Smooth muscle cell of trachea (primary cell): ENCODE results near the gene CELF1. TPM values are rescaled to one million over a fixed set of nuclear protein-coding genes. Genes with fewer than 3 reads are reported as not detected.

Source experiments
- total RNA-seq: library from RNA; depleted of rRNA; stranded (reverse); fragments of >200 nt; gene quantifications from 2 replicates; pipeline ENCODE4 v1.2.1, GENCODE V29; 2014

Gene CELF1
- 96.9 and 99.4 TPM in 2 replicates for total RNA-seq

GRCh38 chr11:47552566-47553405 lies at the start of gene CELF1:
Gene CELF1 (minus strand): TSS chr11:47553132. CDS start chr11:47499523, 53,609 bp downstream.

GRCh38 chr11:47593934-47594855 lies 41.3 kb upstream of the CELF1 start, which contains the start of gene C1QTNF4:
Gene C1QTNF4 (minus strand): TSS chr11:47594411. CDS start chr11:47590810, 3,601 bp downstream.

GRCh38 chr11:47586098-47586855 lies 33.3 kb upstream of the CELF1 start, which contains the start of gene FAM180B:
Gene FAM180B (plus strand): TSS chr11:47586678. CDS start chr11:47586769, 91 bp downstream.

GRCh38 chr11:47578524-47579494 lies 25.9 kb upstream of the CELF1 start, which contains the start of the genes KBTBD4 and NDUFS3:
Gene KBTBD4 (minus strand): TSS chr11:47578970. CDS start chr11:47578951, 19 bp downstream.
Gene NDUFS3 (plus strand): TSS chr11:47579074. CDS start chr11:47579092, 18 bp downstream.

GRCh38 chr11:47565340-47566148 lies 12.6 kb upstream of the CELF1 start, which contains the start of gene PTPMT1:
Gene PTPMT1 (plus strand): TSS chr11:47565599. CDS start chr11:47565623, 24 bp downstream.

GRCh38 chr11:47448566-47449427 lies 104.1 kb downstream of the CELF1 start, which contains the start of gene RAPSN:
Gene RAPSN (minus strand): TSS chr11:47449136. CDS start chr11:47448964, 172 bp downstream.

GRCh38 chr11:47426062-47426956 lies 126.6 kb downstream of the CELF1 start, which contains the start of gene PSMC3:
Gene PSMC3 (minus strand): TSS chr11:47426439. CDS start chr11:47426279, 160 bp downstream.

Other genes starting within 250 kb of the CELF1 start
- gene MYBPC3, start 200.4 kb downstream of the CELF1 start, total RNA-seq, result not detected in 2 replicates
- gene SPI1, start 174.6 kb downstream of the CELF1 start, total RNA-seq, result not detected in 2 replicates
- 84.9 and 147 TPM in 2 replicates for gene SLC39A13, start 144.5 kb downstream of the CELF1 start, total RNA-seq
- gene PSMC3, start 126.7 kb downstream of the CELF1 start, total RNA-seq, result 121 and 239 TPM in 2 replicates
- gene RAPSN, start 104.0 kb downstream of the CELF1 start, total RNA-seq, result 0.17 TPM in 1 of 2 replicates, not detected in the other
- 69.1 and 79.6 TPM in 2 replicates for gene PTPMT1, start 12.5 kb upstream of the CELF1 start, total RNA-seq
- 34.6 and 36.4 TPM in 2 replicates for gene KBTBD4, start 25.8 kb upstream of the CELF1 start, total RNA-seq
- 54.7 and 91.9 TPM in 2 replicates for gene NDUFS3, start 25.9 kb upstream of the CELF1 start, total RNA-seq
- 0.17 TPM in 1 of 2 replicates, not detected in the other for gene FAM180B, start 33.5 kb upstream of the CELF1 start, total RNA-seq
- 0.15 and 0.17 TPM in 2 replicates for gene C1QTNF4, start 41.3 kb upstream of the CELF1 start, total RNA-seq
- gene MTCH2, start 89.4 kb upstream of the CELF1 start, total RNA-seq, result 73.3 and 98.5 TPM in 2 replicates
- gene AGBL2, start 162.2 kb upstream of the CELF1 start, total RNA-seq, result 1.0 and 2.8 TPM in 2 replicates
- 62.0 and 86.0 TPM in 2 replicates for gene FNBP4, start 214.2 kb upstream of the CELF1 start, total RNA-seq